Forelimb muscle (tissue), 1 donor: Measurements from ENCODE around the gene GPSM1. TPM values are rescaled to one million over a fixed set of nuclear protein-coding genes. Genes with fewer than 3 reads are reported as not detected.

Experiments used
- DNase-seq: peaks from one replicate; pipeline ENCODE4 v3.0.0-alpha.2; 2013; ENCODE audit warnings: low read depth
- polyA plus RNA-seq: library from polyadenylated mRNA; unstranded; fragments of 120-200 nt; gene quantifications from one replicate; pipeline ENCODE4 v1.2.1, GENCODE V29; 2013; ENCODE audit not compliant: insufficient read length

GPSM1 gene
- polyA plus RNA-seq, 1 donor, result 26.0 TPM

- no peak for DNase-seq
These were observed 33.9 kb downstream of the GPSM1 start for GRCh38 chr9:136361047-136361753.

GRCh38 chr9:136361754-136362449 is 34.6 kb downstream of the GPSM1 start:
- peak; percentile 60 for DNase-seq

- DNase-seq, result no peak
These were observed 35.1 kb downstream of the GPSM1 start for GRCh38 chr9:136362450-136362784.

GRCh38 chr9:136363106-136363948 is 36.0 kb downstream of the GPSM1 start, which contains the start of gene DNLZ:
Gene DNLZ, minus strand, starts transcription at chr9:136363744. Its CDS starts 30 bp downstream, at chr9:136363714.
- DNase-seq, result peak; percentile 63

- no peak for DNase-seq
These were observed 36.8 kb downstream of the GPSM1 start for GRCh38 chr9:136363949-136364748.

- DNase-seq, result no peak
These were observed 37.8 kb downstream of the GPSM1 start for GRCh38 chr9:136364942-136365774.

- no peak for DNase-seq
These were observed 38.5 kb downstream of the GPSM1 start for GRCh38 chr9:136365775-136366222.

- no peak for DNase-seq
These were observed 39.5 kb downstream of the GPSM1 start for GRCh38 chr9:136366826-136367225.

GRCh38 chr9:136367296-136368145 is 40.2 kb downstream of the GPSM1 start:
- no peak for DNase-seq

- no peak for DNase-seq
These were observed 40.9 kb downstream of the GPSM1 start for GRCh38 chr9:136368190-136368589.

- no peak for DNase-seq
These were observed 42.7 kb downstream of the GPSM1 start for GRCh38 chr9:136370037-136370436.

GRCh38 chr9:136370687-136371532 is 43.6 kb downstream of the GPSM1 start:
- no peak for DNase-seq

- no peak for DNase-seq
These were observed 44.2 kb downstream of the GPSM1 start for GRCh38 chr9:136371533-136371880.

GRCh38 chr9:136372006-136372405 is 44.7 kb downstream of the GPSM1 start:
- no peak for DNase-seq

- DNase-seq, result no peak
These were observed 45.4 kb downstream of the GPSM1 start for GRCh38 chr9:136372561-136373299.

GRCh38 chr9:136373300-136374182 is 46.2 kb downstream of the GPSM1 start, which contains the start of gene CARD9:
Gene CARD9, minus strand, starts transcription at chr9:136373669. Its CDS starts 1,591 bp downstream, at chr9:136372078.
- no peak for DNase-seq

GRCh38 chr9:136374183-136374575 is 46.8 kb downstream of the GPSM1 start:
- DNase-seq, result no peak
